RKO (cell line): ENCODE measurements around the gene ABR.
A peak's percentile ranks its signal among the peaks of the same experiment; 100 is the strongest.

ENCODE experiments used
- DNase-seq: peaks from one replicate; pipeline ENCODE4 v3.0.0-alpha.2; 2016; ENCODE audit warnings: low spot score

The ABR gene

DNA sequence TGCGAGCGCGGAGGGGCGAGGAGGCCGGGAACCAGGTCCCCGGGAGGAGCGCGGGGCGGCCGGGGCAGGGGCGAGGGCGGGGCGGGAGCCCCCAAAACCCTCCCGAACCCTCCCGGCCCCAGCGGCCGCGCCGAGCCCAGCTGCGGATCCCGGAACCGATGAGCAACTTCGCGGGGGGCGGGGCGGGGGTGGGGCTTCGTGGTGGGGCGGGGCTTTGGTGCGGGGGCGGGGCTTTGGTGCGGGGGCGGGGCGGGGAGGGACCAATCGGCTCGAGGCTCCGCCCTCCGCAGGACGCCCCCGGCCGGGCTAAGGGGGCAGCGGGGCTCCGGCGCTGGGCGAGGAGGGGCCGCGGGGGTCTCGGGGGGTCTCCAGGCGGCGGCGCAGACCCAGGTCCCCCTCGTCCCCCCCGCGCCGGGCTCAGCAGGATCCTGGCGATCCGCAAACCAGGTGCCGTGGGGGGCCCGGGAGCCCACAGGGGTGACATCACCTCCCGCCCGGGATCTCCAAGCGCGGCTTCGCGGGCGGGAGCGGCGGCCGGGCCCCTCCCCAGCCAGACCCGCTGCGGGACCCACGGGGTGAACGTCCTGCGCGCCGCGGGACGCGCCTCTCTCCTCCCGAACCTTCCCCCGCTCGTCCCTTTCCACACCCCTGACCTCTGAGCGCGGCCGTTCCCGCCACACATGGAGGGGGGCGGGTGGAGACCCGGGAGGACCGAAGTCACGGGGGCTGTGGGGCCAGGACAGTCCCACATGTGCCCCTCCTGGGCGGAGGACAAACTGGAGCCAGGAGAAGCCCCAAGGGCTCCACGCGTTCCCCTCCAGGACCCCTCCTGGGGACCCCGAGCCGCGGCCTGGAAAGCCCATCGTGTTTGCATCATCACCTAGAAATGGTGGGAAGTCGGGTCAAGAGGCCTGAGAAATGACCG lies at the start of gene ABR:
ABR (minus strand) TSS at position 164 of the 925 bp plus-strand sequence. CDS start 254 bp downstream, outside the sequence.
- no peak for DNase-seq

DNA sequence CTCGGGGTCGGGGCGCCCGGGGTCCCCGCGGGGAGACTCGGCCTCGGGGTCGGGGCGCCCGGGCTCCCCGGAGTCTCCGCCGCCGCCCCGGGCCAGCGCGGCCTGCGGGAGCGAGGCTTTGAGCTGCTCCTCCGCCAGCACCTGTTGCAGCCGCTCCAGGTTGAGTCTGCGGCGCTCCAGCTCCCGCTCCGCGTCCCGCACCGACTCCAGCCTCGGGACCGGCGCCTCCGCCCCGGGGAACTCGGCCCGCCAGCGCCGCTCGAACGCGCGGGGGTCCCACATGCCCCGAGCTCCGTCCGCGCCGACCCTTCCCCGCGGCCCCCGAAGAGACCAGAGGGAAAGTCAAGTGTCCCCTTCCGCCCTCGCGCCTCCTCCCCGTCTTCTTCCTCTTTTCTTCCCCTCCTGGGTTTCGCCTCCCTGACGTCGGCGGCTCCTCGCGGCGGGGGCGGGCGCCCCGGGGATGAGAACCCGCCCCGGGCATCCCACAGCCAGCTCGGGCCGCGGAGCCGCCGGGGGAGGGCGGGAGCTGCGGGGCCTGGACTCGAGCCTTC lies 49.6 kb upstream of the ABR start:
- peak; percentile 64 for DNase-seq

GRCh38 chr17:1228781-1229348 lies 49.1 kb upstream of the ABR start:
- no peak for DNase-seq

GRCh38 chr17:1227917-1228780 lies 48.4 kb upstream of the ABR start:
- peak; percentile 54 for DNase-seq

DNA sequence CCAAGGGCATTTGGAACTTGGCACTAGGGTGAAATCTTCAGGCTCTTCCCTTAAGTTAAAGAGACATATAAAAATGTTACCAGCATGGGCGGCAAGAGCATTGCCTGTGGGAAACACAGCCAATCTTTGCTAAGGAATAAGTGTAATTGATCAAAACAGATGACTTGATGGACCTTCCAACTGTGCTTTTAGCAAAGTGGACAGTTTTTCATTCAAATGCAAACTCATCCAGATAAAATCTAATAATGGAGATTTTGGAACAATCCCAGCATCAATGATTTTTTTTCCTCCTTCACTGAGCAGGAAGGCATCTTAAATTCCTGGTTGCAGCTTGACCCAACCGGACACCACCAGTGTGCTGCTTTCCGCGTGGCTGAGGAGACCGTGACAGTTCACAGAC lies 47.6 kb upstream of the ABR start:
- DNase-seq: no peak

DNA sequence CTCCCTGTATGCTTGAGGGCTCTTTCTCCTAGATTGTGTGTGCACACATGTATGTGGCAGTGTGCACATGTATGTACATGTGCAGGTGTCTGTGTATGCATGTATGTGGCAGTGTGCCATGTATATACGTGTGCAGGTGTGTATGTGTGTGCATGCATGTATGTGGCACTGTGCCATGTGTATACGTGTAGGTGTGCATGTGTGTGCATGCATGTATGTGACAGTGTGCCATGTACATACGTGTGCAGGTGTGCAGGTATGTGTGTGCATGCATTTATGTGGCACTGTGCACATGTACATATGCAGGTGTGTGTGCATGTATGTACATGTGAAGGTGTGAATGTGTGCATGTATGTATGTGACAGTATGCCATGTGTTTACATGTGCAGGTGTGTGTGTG lies 46.5 kb upstream of the ABR start:
- no peak for DNase-seq

GRCh38 chr17:1224330-1224729 lies 44.5 kb upstream of the ABR start:
- DNase-seq: no peak

DNA sequence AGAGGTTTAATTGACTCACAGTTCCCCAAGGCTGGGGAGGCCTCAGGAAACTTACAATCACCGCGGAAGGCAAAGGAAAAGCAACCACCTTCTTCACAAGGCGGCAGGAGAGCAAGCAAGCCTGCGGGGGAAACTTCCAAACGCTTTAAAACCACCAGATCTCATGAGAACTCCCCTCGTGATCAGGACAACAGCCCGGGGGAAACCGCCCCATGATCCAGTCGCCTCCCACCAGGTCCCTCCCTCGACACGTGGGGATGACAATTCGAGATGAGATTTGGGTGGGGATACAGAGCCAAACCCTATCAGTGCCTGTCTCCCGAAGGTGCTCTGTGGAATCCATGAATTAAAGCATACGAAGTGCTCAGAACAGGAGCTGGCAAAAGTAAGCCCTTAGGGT lies 43.9 kb upstream of the ABR start:
- DNase-seq: no peak

DNA sequence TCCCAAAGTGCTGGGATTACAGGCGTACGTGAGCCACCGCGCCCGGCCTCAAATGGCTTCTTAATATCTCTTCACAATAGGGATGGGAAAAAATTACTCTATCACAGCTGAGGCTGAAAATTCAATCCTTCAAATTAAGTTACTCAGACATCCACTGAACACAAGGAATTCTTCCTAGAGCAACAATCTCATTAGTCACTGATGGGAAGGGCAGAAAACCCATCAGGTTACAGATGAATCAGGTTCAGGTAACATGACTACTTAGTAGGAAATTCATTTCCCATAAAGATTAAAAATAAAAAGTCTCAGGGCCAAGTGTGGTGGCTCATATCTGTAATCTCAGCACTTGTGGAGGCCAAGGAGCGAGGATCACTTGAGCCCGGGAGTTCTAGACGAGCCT lies 42.5 kb upstream of the ABR start:
- no peak for DNase-seq

- DNase-seq: no peak
Observed at GRCh38 chr17:1221209-1221608, 41.4 kb upstream of the ABR start.

GRCh38 chr17:1220346-1220745 lies 40.6 kb upstream of the ABR start:
- DNase-seq: no peak

- DNase-seq: no peak
Observed at GRCh38 chr17:1217089-1217385, 37.3 kb upstream of the ABR start.

DNA sequence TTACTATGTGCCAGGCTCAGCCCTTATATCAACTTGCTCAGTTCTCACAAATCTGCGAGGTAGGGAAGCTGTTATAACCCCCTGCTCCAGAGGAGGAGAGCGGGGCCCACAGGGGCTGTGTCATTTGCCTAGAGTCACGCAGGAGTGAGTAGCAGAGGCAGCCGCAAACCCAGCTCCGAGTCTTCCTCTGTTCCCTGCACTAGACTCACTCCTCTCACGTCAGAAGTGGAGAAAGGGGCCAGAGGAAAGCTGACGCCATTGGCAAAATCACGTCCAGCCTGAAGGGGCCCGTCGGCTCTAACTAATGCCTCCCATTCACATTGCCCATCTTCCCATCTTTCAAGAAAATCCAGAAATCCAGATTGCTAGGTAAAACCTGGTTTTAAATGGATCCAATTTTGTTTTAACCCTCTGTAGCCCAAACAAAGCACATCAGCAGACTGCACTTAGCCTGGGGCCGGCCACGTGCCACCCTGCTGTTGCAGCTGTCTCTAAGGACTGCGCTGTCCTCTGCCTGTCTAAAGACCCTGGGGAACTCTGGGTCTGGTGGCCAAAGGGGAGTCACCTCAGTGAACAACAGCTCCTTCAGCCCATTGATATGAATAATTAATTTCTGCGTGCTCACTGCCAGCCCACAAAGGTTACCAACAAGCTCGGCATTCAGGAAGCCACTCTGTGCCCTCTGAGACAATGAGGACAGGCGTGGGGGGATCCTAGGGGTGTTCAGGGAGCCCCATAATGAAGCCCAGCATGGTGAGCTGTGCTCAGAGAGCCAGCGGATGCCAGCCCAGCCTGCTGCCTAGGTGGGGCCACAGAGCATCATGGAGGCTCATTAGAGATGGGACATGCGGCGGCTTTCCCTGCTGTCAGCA lies 36.7 kb upstream of the ABR start:
- no peak for DNase-seq

DNA sequence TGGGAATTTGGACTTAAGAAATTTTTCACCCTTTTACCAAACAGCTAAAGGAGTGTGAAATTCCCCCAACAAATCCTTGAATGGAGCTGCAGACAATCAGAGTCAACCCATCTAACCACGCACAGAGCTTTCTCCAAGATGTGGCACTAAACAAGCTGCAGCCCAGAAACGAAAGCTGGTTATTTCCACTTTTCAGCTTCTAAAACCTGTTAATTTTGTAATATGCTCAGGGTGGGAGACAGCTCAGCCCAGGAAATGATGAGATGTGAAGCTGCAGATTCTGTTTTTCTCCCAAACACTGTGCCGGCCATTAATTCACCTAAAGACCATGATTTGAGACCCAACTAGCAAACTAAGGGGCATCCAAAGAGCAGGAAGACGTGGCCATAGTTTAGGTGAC lies 33.2 kb upstream of the ABR start:
- no peak for DNase-seq

GRCh38 chr17:1211287-1211686 lies 31.5 kb upstream of the ABR start:
- no peak for DNase-seq

- no peak for DNase-seq
Observed at GRCh38 chr17:1208966-1209365, 29.2 kb upstream of the ABR start.

GRCh38 chr17:1206026-1206777 lies 26.4 kb upstream of the ABR start:
- no peak for DNase-seq

DNA sequence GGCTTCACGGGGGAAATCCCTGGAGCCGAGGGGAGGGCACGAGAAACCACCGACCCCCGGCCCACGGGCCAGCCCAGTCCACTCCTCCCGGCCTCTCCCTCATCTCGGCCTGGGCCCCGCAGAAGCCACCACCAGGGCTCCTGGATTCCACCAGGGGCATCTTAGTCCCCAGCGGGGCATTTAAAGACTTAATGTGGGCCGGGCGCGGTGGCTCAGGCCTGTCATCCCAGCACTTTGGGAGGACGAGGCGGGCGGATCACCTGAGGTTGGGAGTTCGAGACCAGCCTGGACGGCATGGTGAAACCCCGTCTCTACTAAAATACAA lies 24.1 kb upstream of the ABR start:
- DNase-seq: no peak

GRCh38 chr17:1203111-1203966 lies 23.6 kb upstream of the ABR start:
- DNase-seq: peak; percentile 79

- no peak for DNase-seq
Observed at GRCh38 chr17:1202291-1202690, 22.5 kb upstream of the ABR start.
